ENCODE data around the gene FABP7.

GRCh38 chr6:122740936-122741335 is 38.6 kb upstream of the FABP7 start:
- TF ChIP-seq, protein P1, sequence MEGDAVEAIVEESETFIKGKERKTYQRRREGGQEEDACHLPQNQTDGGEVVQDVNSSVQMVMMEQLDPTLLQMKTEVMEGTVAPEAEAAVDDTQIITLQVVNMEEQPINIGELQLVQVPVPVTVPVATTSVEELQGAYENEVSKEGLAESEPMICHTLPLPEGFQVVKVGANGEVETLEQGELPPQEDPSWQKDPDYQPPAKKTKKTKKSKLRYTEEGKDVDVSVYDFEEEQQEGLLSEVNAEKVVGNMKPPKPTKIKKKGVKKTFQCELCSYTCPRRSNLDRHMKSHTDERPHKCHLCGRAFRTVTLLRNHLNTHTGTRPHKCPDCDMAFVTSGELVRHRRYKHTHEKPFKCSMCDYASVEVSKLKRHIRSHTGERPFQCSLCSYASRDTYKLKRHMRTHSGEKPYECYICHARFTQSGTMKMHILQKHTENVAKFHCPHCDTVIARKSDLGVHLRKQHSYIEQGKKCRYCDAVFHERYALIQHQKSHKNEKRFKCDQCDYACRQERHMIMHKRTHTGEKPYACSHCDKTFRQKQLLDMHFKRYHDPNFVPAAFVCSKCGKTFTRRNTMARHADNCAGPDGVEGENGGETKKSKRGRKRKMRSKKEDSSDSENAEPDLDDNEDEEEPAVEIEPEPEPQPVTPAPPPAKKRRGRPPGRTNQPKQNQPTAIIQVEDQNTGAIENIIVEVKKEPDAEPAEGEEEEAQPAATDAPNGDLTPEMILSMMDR (conservative IDR thresholded peaks at IDR 0.05 in 1 of 2, IDR thresholded peaks at IDR 0.05 in 1 of 2; ENCODE audit: low read depth in 1 of 2, low read length in 2 of 2), result no peak
- TF ChIP-seq EZH2 (IDR thresholded peaks at IDR 0.05; ENCODE audit: low read length, missing control alignments), result no peak

Data from fibroblast of lung (primary cell).